CD4-positive, alpha-beta T cell treated with Interleukin-17A for 4 hours (primary cell): ENCODE results near the gene ERRFI1.

Experiments used
- DNase-seq: peaks from one replicate; pipeline ENCODE4 v3.0.0-alpha.2; 2020; ENCODE audit warnings: mixed read lengths

The ERRFI1 gene

GRCh38 chr1:8002329-8002910 is 23.7 kb downstream of the ERRFI1 start:
- no peak for DNase-seq

GRCh38 chr1:7995437-7995836 is 30.7 kb downstream of the ERRFI1 start:
- DNase-seq = no peak

- no peak for DNase-seq
Measured at GRCh38 chr1:7994827-7995226, 31.3 kb downstream of the ERRFI1 start.

- no peak for DNase-seq
Measured at GRCh38 chr1:7993593-7994479, 32.3 kb downstream of the ERRFI1 start.

GRCh38 chr1:7992885-7993284 is 33.2 kb downstream of the ERRFI1 start:
- DNase-seq = no peak

- DNase-seq = no peak
Measured at GRCh38 chr1:7991504-7992440, 34.3 kb downstream of the ERRFI1 start.

GRCh38 chr1:7989762-7990428 is 36.2 kb downstream of the ERRFI1 start:
- no peak for DNase-seq

- DNase-seq = no peak
Measured at GRCh38 chr1:7988576-7988975, 37.5 kb downstream of the ERRFI1 start.

- DNase-seq = no peak
Measured at GRCh38 chr1:7987528-7987927, 38.6 kb downstream of the ERRFI1 start.

- no peak for DNase-seq
Measured at GRCh38 chr1:7985851-7986612, 40.1 kb downstream of the ERRFI1 start.

- DNase-seq = no peak
Measured at GRCh38 chr1:7984811-7985210, 41.3 kb downstream of the ERRFI1 start.

GRCh38 chr1:7983086-7983778 is 42.9 kb downstream of the ERRFI1 start:
- no peak for DNase-seq

GRCh38 chr1:7980984-7981383 is 45.1 kb downstream of the ERRFI1 start:
- DNase-seq = no peak

GRCh38 chr1:7975212-7975865 is 50.8 kb downstream of the ERRFI1 start:
- DNase-seq = peak; percentile 31

GRCh38 chr1:7973086-7973485 is 53.0 kb downstream of the ERRFI1 start:
- DNase-seq = no peak

GRCh38 chr1:7972285-7972684 is 53.8 kb downstream of the ERRFI1 start:
- no peak for DNase-seq

- no peak for DNase-seq
Measured at GRCh38 chr1:7971024-7971423, 55.1 kb downstream of the ERRFI1 start.

- DNase-seq = no peak
Measured at GRCh38 chr1:7970246-7970645, 55.9 kb downstream of the ERRFI1 start.

- no peak for DNase-seq
Measured at GRCh38 chr1:7967651-7968050, 58.5 kb downstream of the ERRFI1 start.

GRCh38 chr1:7967196-7967595 is 58.9 kb downstream of the ERRFI1 start:
- DNase-seq = no peak

- DNase-seq = no peak
Measured at GRCh38 chr1:7964476-7964875, 61.6 kb downstream of the ERRFI1 start.
